COR-L47 (cell line): ENCODE results near the gene GJB4.
A peak's percentile ranks its signal among the peaks of the same experiment; 100 is the strongest.
"Not testable (repeated sequence)": the region's sequence is repeated elsewhere in the genome, so short reads cannot be mapped to it uniquely, and the experiment has no call there.

ENCODE experiments used
- DNase-seq: peaks from one replicate; lab custom pipeline; 2025; lab: John Stamatoyannopoulos, UW

Gene GJB4

DNA sequence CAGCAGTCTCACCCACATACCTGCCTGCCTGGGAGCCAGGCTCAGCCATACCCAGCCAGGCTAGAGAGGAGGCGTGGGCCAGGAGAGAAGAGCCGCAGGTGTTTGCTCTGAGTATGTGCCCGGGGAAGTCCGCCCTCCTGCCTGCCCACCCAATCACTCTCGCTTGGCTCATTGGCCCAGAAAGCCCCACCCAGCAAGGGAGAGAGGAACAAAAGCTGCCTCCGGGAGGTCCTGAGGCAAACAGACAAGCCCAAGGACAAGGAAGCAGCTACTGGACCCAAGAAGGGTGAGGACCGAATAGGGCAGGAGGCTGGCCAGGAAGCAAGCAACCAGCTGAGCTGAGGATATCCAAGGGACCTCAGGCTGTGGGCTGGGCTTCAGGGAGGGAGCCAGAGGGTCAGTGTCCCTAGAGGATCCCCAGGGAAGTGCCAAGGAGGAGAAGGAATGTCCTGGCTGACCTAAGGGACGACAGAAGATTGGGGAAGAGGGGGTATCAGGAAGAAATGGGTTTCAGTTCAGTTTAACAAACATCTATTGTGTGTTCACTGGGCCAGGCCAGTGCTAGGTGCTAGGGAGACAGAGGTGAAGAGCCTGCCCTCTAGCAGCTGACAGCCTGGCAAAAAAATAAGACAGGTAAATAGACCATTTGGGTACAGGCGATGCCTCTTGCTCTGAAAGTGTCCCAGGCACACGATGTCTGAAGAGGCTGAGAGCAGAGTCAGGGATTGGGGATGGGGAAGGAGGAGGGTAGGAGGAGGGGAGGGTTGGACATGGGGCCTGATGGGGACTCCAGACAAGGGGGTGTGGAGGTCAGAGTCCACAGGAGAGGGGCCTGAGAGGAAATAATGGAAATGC is at the start of gene GJB4:
Gene GJB4, plus strand, starts transcription at position 238 of the 855 bp plus-strand sequence. CDS start 1,515 bp downstream, outside the sequence.
- no peak for DNase-seq

GRCh38 chr1:34710812-34711211 is 48.7 kb upstream of the GJB4 start:
- DNase-seq, result no peak

- DNase-seq, result no peak
These were observed 48.1 kb upstream of the GJB4 start for GRCh38 chr1:34711485-34711884.

GRCh38 chr1:34712007-34712688 is 47.4 kb upstream of the GJB4 start:
- DNase-seq, result no peak

GRCh38 chr1:34713443-34713842 is 46.1 kb upstream of the GJB4 start:
- no peak for DNase-seq

GRCh38 chr1:34714386-34714785 is 45.2 kb upstream of the GJB4 start:
- DNase-seq, result no peak

- DNase-seq, result no peak
These were observed 44.4 kb upstream of the GJB4 start for GRCh38 chr1:34715139-34715538.

- DNase-seq, result no peak
These were observed 38.3 kb upstream of the GJB4 start for GRCh38 chr1:34721241-34721640.

DNA sequence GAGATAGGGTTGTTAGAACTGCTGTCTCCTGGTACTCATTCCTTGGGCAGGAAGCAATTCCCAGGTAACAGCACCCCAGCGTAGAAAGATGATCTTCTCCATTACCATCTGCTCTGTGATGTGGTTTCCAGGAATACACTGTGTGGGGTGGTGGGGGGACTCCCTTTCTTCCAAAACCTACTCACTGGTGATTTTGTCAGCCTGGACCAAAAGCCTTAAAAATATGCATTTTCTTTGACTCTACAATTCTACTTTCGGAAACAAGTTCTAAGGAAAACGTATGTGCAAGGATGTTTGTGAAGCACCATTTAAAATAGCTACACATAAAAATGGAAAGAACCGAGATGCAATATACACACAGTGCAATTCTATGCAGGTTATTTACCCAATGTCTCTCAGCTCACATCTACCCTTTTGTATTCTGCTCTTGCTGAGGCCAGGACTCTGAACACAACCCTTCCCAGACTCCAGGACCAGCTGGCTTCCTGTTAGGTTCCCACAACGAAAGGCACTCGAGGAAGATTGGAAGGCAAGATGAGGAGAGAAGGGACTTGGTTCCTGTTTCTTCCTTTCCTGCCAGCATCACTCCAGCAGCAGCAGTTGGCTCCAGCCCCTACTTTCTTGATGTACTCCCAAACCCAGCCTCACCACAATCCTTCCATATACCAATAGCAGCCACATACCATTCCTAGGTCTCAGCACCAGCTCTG is 37.7 kb upstream of the GJB4 start:
- no peak for DNase-seq

- no peak for DNase-seq
These were observed 32.7 kb upstream of the GJB4 start for GRCh38 chr1:34726861-34727260.

DNA sequence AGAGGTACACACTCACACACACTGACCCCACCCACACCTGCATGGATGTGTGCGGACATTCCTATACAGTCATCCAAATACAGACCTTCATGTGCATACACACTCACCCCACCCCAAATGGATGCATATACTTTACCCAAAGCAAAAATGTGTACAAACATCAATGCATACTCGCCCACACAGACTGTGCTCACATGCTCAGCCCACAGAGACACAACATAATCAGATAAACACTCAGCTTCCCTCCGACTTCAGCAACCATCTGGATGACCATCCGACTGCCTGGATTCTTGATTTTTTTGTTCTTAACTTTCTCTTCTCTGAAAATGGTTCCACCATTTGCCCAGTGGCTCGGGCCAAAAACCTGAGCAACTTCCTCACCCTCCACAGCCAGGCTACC is 29.1 kb upstream of the GJB4 start:
- DNase-seq, result no peak

DNA sequence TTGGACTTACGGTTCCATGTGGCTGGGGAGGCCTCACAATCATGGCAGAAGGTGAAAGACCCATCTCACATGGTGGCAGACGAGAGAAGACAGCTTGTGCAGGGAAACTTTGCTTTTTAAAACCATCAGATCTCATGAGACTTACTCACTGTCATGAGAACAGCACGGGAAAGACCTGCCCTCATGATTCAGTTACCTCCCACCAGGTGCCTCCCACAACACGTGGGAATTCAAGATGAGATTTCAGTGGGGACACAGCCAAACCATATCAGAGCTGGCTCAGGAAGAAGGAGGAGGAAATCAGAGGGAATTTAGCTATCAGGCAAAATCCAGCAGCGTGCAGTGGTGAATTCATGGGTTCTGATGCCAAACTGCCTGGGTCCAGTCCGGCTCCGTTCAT is 26.7 kb upstream of the GJB4 start:
- DNase-seq, result not testable (repeated sequence)

GRCh38 chr1:34736692-34737091 is 22.8 kb upstream of the GJB4 start:
- peak; percentile 68 for DNase-seq

DNA sequence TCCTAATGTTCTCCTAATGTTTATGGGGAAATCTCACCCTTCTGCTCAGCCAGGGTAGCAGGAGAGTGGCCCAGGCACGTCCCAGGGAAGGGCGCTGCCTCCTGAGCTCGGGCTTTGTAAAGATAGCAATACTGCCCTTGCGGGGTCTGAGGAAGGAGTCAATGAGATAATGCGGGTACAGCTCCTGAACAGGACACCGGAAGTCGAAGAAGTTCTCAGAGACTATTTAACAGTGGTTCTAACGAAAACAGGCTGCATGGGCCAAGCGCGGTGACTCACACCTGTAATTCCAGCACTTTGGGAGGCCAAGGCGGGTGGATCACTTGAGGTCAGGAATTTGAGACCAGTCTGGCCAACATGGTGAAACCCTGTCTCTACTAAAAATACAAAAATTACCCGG is 22.3 kb upstream of the GJB4 start:
- not testable (repeated sequence) for DNase-seq

DNA sequence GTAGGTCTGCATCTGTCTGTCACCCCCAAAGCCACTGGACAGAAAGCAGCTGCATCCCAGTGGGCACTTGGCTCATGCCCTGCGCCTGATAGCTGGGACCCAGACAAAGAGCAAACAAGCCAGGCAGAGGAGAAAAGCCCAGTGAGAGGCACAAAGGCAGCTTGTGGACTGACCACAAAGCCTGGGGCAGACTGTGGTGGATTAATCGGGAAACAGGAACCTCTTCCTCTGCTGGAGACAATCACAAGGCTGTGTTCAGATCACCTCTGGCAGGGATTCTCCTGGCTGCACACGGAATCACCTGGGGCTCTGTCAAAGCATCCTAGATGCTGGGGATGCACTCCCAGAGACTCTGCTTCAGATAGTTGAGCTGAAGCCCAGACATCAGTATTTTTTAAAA is 19.9 kb upstream of the GJB4 start:
- peak; percentile 9 for DNase-seq

DNA sequence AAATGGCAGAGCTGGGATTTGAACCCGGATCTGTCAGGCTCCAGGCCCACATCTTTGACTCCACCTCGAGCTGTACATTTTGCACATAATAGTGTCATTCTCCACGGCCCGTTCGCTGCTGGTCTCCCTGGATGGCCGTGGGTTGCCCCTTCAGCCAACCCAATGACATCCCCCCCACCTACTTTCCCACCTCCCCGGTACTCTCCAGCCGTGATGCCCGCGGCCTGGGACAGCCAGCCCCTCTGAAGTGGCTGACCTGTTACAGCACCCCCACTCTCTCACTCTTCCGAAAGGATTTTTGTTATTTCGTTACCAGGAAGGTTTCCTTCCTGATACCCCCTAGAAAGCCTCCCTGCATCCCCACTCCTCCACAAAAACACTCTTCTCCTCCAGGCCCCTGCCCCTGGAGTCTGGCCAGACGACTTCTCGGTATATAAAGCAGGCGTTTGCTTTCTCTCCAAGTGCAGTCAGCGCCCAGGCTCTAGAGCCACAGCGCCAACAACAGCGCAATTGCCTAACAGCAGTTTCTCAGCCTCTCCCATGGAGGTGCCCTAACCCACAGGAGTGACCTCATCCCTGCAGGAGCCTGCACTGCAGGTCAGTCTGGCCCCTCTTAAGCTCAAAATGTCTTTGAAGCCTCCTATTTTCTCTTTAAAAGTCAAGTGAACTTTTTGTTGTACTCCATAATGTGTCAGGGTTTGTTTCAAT is 19.2 kb upstream of the GJB4 start:
- DNase-seq, result peak; percentile 3

GRCh38 chr1:34742667-34743270 is 16.8 kb upstream of the GJB4 start:
- peak; percentile 65 for DNase-seq

GRCh38 chr1:34743775-34744174 is 15.8 kb upstream of the GJB4 start:
- no peak for DNase-seq

- DNase-seq, result no peak
These were observed 14.7 kb upstream of the GJB4 start for GRCh38 chr1:34744851-34745250.

DNA sequence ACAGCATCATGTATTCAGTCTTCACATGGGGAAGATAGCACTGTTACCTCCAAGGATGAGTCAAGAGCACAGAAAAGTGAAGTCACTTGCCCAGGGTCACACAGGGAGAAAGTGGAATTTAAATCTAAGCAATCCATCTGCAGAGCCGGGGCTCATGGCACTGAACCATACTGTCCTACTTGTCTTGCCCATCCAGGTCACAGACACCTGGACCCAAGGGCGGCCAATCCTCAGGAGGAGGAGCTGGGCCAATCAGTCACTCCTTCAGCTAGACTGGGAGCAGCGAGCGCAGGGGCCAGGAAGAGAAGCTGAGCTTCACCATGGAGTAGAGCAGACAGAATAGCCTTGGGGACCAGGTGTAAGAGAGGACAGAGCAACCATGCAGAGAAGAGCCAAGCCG is 13.9 kb upstream of the GJB4 start:
- DNase-seq, result no peak

- no peak for DNase-seq
These were observed 13.4 kb upstream of the GJB4 start for GRCh38 chr1:34746101-34746500.
